Measurements from ENCODE around the gene CCR5AS.

The CCR5AS gene

DNA sequence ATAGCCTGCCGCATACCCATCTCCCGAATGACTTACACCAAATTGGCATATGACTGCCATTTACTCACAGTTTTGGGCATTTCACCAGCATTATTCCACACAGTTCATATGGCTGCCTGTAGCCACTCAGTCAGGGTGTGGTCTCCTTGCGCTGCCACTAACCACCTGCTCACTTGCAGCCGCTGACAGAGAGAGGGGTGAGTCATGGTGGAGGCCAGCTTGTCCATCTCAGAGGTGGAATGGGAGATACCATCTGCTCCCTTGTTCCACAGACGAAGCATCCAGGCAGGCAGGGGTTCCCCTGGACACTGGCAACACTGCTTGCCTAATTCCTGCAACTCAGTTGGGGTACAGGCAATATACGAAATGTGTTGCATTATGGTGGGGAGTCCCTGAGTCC lies 15.8 kb upstream of the CCR5AS start:
- Histone ChIP-seq H3K4me2 (ENCODE audit: insufficient read depth in 1 of 2, low read depth in 2 of 2, low read length in 2 of 2) (no peak overlapping the region), H3K9me3 (ENCODE audit: insufficient read depth in 2 of 2, low read depth in 1 of 2, low read length in 1 of 2) (no peaks in the 10 kb centered on the region), H3K79me2 (ENCODE audit: control insufficient read depth in 1 of 2, insufficient read depth in 2 of 2, low read length in 2 of 2) (no peaks in the 10 kb centered on the region), H2AK5ac (ENCODE audit: low read depth, low read length) (no peak overlapping the region), H2BK15ac (ENCODE audit: low read length) (no peak overlapping the region), H3K9ac (replicated peaks in 1 of 4; ENCODE audit: extremely low read depth in 1 of 4, low read depth in 3 of 4, low read length in 3 of 4) (no peak overlapping the region), H3K23me2 (ENCODE audit: low read depth, low read length) (no peaks in the 10 kb centered on the region), H3K4ac (replicated peaks; ENCODE audit: insufficient read length, low read depth, low read length) (no peak overlapping the region), H4K20me1 (replicated peaks in 1 of 2; ENCODE audit: control insufficient read depth in 1 of 2, insufficient read depth in 2 of 2, low read length in 2 of 2) (no peaks in the 10 kb centered on the region), H3K36me3 (ENCODE audit: control insufficient read depth in 2 of 4, insufficient read depth in 4 of 4, low read length in 3 of 4) (no peaks in the 10 kb centered on the region), H3K4me1 (replicated peaks in 1 of 4; ENCODE audit: control insufficient read depth in 3 of 4, insufficient read depth in 4 of 4, low read length in 3 of 4) (peaks cover 0 to 6% (median 5%) of the 10 kb centered on the region in 4 experiments; a peak in 4 of 7 replicates), H2BK120ac (replicated peaks; ENCODE audit: low read depth, low read length) (no peak overlapping the region), H3K18ac (ENCODE audit: extremely low read depth, low read length) (no peak overlapping the region), H3K4me3 (ENCODE audit: extremely low read depth in 1 of 4, insufficient read depth in 2 of 4, low read depth in 3 of 4, low read length in 4 of 4) (no peak overlapping the region), H3K56ac (replicated peaks; ENCODE audit: insufficient read length, low read depth, low read length) (no peak overlapping the region), H3K27me3 (replicated peaks in 1 of 4; ENCODE audit: control insufficient read depth in 3 of 4, extremely low read depth in 1 of 4, insufficient read depth in 3 of 4, low read length in 3 of 4) (no peaks in the 10 kb centered on the region), H2BK5ac (ENCODE audit: low read depth, low read length) (0 out of 2 replicates have a peak overlapping the region, but pooled peaks have one; percentile 28), H3K23ac (ENCODE audit: insufficient read length) (no peak overlapping the region), H2BK12ac (ENCODE audit: low read depth, low read length) (no peak overlapping the region), H3K79me1 (ENCODE audit: low read depth, low read length) (no peaks in the 10 kb centered on the region; the same call in 1 of the 2 replicates), H2BK20ac (ENCODE audit: low read length) (no peak overlapping the region), H4K91ac (replicated peaks; ENCODE audit: insufficient read length, low read length) (no peak overlapping the region), H2AFZ (ENCODE audit: low read length) (no peak overlapping the region), H4K8ac (ENCODE audit: extremely low read depth, insufficient read depth, low read length) (no peak overlapping the region), H3K27ac (ENCODE audit: low read depth, low read length) (no peak overlapping the region), H3K14ac (ENCODE audit: insufficient read length) (no peak overlapping the region), H4K5ac (ENCODE audit: insufficient read length, low read depth, low read length) (no peak overlapping the region)
- CTCF ChIA-PET (ENCODE audit: partially characterized antibody): interaction anchor here (0.7 kb wide), 1 partner anchor 209 kb away, joined by 3 read pairs; no protein-coding TSS in a partner anchor
- FAIRE-seq (no peak), DNase-seq (ENCODE audit: low read depth in 1 of 2, low spot score in 2 of 2) (no peak)
- POLR2A ChIA-PET (ENCODE audit: partially characterized antibody): no interaction called here
- 91% methylated on average over 6 of the region's 6 CpGs; no CpG with 5 or more reads in 1 of the 2 experiments for WGBS, 2 experiments (ENCODE audit: extremely low coverage in 1 of 2, insufficient coverage in 1 of 2, insufficient read length in 1 of 2, insufficient replicate concordance in 2 of 2, low coverage in 1 of 2, low lambda C conversion rate in 2 of 2, missing lambda C conversion rate in 1 of 2)
- no peak for TF ChIP-seq BCL11A (IDR thresholded peaks at IDR 0.05; ENCODE audit: low read depth in 2 of 2, low read length in 2 of 2)
- no peak for TF ChIP-seq TBP (IDR thresholded peaks at IDR 0.05; ENCODE audit: low read depth, low read length)
- no peak for TF ChIP-seq CTBP2 (IDR thresholded peaks at IDR 0.05; ENCODE audit: borderline replicate concordance, insufficient read depth, insufficient read length, low read length)
- no peak for TF ChIP-seq SRF (IDR thresholded peaks at IDR 0.05; ENCODE audit: low read depth, low read length)
- TF ChIP-seq, protein P1, sequence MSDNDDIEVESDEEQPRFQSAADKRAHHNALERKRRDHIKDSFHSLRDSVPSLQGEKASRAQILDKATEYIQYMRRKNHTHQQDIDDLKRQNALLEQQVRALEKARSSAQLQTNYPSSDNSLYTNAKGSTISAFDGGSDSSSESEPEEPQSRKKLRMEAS (IDR thresholded peaks at IDR 0.05): no peak
- no peak for TF ChIP-seq KDM4A (IDR thresholded peaks at IDR 0.05; ENCODE audit: low read depth, low read length, severe bottlenecking)
- TF ChIP-seq TAF1 (IDR thresholded peaks at IDR 0.05; ENCODE audit: low read depth, low read length): no peak
- TF ChIP-seq POLR2AphosphoS5 (IDR thresholded peaks at IDR 0.05; ENCODE audit: low read depth, low read length): no peak
- no peak for TF ChIP-seq NRF1 (IDR thresholded peaks at IDR 0.05; ENCODE audit: low read depth, low read length)
- TF ChIP-seq BRCA1 (IDR thresholded peaks at IDR 0.05; ENCODE audit: low read depth, low read length): no peak
- TF ChIP-seq TCF12 (IDR thresholded peaks at IDR 0.05; ENCODE audit: low read depth, low read length): no peak
- no peak for TF ChIP-seq KDM1A (IDR thresholded peaks at IDR 0.05; ENCODE audit: borderline replicate concordance, low read length)
- TF ChIP-seq RNF2 (IDR thresholded peaks at IDR 0.05; ENCODE audit: borderline replicate concordance, low read depth, low read length, missing control alignments, poor library complexity, severe bottlenecking): no peak
- TF ChIP-seq SP4 (IDR thresholded peaks at IDR 0.05; ENCODE audit: low read length): no peak
- no peak for TF ChIP-seq KDM5A (IDR thresholded peaks at IDR 0.05; ENCODE audit: low read length)
- TF ChIP-seq ASH2L (IDR thresholded peaks at IDR 0.05; ENCODE audit: low read length): no peak
